GM18517 (cell line): ENCODE results near the gene SIGLEC11.
"Not testable (repeated sequence)": the region's sequence is repeated elsewhere in the genome, so short reads cannot be mapped to it uniquely, and the experiment has no call there.

Source experiments
- ATAC-seq: cut with Tn5 transposase; IDR thresholded peaks from one replicate; pipeline ENCODE4 v1.9.1; 2021; ENCODE audit warnings: mild to moderate bottlenecking, moderate library complexity; ENCODE audit not compliant: unreplicated experiment

The SIGLEC11 gene

GRCh38 chr19:49951806-49952478 lies 9.0 kb downstream of the SIGLEC11 start:
- no peak for ATAC-seq

- ATAC-seq, result no peak
These were observed 9.9 kb downstream of the SIGLEC11 start for GRCh38 chr19:49950956-49951526.

- ATAC-seq, result no peak
These were observed 10.4 kb downstream of the SIGLEC11 start for GRCh38 chr19:49950590-49950948.

GRCh38 chr19:49949742-49950589 lies 11.0 kb downstream of the SIGLEC11 start:
- ATAC-seq, result no peak

DNA sequence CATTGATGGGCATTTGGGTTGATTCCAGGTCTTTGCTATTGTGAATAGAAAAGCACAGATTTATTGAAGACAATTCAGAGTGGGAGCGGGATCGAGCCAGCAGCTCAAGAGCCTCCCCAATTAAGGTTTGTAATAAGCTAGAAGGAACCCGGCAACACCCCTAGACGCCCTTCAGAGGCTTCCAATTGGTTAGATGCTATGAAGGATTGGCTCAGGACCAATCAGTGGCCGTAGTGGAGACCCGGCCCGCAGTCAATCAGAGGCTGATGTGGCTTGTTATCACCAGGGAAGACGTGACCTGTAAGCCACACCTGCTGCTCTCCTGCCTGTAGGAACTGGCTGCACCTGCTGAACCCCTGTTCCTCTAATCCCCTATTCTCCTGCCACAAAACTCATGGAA lies 14.6 kb downstream of the SIGLEC11 start:
- ATAC-seq, result no peak

GRCh38 chr19:49944567-49944966 lies 16.4 kb downstream of the SIGLEC11 start:
- ATAC-seq, result not testable (repeated sequence)

GRCh38 chr19:49940482-49940791 lies 20.5 kb downstream of the SIGLEC11 start:
- ATAC-seq, result no peak

DNA sequence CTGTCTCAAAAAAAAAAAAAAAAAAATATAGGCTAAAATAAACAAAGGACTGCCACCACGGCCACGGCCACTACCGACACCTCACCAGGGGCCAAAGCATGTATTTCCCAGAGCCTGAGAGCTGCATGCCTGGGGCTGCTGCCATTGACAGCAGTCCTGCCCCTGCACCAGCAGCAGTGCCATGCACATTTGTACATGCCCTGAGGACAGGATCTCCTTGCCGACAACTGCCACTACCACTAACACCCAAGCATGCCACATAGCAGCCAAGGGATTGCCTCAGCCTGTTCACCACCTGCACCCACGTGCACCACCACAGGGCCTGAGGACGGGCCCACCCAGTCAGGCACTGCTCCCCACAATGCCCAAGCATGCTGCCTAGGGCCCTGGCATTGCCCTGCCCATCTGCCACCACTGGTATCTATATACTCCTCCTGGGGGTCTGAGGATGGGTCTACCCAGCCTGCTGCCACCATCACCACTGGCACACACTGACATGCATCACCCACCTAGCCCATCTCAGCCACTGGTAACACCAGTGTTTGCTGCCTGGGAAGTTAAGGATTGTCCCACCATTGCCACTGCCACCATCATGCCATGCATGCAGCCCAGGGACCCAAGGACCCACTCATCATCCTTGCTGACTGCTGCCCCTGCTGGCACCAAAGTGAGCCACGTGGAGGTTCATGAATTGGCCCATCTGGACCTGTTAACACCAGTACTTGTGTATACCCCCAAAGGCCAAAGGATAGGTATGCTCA lies 21.1 kb downstream of the SIGLEC11 start:
- ATAC-seq, result no peak

GRCh38 chr19:49938662-49939061 lies 22.3 kb downstream of the SIGLEC11 start:
- ATAC-seq, result no peak

- no peak for ATAC-seq
These were observed 23.1 kb downstream of the SIGLEC11 start for GRCh38 chr19:49937750-49938381.

GRCh38 chr19:49936549-49936948 lies 24.4 kb downstream of the SIGLEC11 start:
- ATAC-seq, result no peak

DNA sequence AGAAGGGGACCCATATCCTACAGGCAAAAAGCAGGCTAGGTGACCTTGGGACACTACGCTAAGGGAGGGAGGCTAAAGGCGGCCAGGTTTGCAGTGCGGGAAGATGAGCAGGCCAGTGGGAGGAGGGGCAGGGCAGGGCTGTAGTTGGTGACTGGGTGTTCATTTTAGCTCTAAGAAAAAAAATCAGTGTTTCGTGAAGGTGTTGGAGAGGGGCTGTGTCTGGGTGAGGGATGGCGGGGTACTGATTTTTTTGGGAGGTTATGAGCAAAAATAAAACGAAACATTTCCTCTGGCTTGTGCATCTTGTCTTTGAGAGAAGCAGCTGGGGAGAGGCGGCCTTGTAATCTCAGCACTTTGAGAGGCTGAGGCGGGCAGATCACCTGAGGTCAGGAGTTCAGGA lies 27.3 kb downstream of the SIGLEC11 start:
- no peak for ATAC-seq

- no peak for ATAC-seq
These were observed 28.2 kb downstream of the SIGLEC11 start for GRCh38 chr19:49932731-49933131.

DNA sequence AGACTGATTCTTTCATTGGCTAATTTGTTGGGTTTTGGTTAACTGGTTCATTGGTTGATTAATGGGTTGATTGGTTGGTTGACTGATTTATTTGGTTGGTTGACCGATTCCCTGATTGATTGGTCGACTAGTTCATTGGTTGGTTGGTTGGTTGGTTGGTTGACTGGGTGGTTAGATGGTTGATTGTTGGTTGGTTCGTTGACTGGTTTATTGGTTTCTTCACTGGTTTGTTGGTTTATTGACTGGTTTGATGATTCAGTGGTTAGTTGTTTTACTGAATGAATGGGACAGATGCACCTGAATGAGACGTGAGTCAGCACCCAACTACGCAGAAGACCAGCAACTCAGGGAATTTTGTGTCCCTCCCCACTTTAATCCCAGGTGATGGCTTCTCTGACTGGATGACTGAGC lies 28.9 kb downstream of the SIGLEC11 start:
- ATAC-seq, result no peak

GRCh38 chr19:49931293-49932040 lies 29.5 kb downstream of the SIGLEC11 start:
- no peak for ATAC-seq

DNA sequence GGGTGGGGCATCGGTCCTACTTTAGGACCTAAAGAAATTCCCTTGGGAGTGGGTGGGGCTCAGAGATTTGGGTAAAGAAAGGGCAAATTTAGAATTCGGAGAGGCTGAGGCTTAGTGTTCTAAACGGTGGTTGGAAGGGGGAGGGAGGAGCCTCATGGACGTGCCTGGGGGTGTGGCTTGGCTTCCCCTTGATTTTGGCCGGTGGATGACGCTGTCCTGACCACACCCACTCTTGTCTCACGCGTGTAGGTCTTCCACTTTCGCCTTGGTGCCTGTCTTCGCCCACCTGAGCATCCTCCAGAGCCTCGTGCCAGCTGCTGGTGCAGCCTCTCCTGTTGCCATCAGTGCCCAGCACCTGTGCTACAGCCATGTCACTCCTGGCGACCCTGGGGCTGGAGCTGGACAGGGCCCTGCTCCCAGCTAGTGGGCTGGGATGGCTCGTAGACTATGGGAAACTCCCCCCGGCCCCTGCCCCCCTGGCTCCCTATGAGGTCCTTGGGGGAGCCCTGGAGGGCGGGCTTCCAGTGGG lies 30.4 kb downstream of the SIGLEC11 start:
- ATAC-seq, result no peak

DNA sequence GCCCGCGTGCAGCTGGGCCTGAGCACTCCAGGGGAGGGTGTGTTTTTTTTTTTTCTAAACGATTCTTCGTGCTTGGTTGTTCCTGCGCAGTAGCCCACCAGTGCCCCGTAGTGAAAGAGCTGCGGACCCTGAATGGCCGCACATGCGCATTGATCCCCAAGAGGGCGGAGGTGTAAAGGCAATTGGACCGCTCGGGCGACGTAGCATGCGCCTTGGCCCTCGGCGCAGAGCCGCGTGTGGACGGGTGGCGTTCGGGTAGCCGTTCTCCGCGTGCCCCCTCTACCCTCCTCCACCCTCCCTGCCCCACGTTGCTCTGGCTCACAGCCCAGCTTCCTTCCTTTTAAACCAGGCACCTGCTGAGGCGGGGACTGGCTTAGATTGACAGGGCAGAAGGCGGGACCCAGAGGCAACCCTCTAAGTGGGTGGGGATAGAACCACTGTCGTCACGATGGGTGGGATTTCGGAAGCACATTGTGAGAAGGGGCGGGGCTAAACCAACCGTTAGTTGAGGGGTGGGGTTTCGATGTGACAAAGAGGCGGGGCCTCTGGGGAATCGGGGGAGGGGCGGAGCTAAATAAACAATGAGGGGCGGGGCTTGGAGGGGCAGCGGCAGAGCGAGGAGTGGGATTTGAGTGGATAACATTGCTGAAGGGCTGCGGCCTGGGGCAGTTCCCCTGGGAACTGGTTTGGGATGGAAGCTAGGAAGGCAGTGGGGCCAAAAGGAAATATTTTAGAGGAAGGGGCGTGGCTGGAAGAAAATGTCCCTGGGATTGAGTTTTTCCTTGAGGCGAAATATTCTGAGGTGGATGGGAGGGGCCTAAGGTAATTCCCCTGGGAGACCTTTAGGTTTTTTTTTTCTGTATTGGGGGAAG lies 31.1 kb downstream of the SIGLEC11 start:
- ATAC-seq, result peak; percentile 58

DNA sequence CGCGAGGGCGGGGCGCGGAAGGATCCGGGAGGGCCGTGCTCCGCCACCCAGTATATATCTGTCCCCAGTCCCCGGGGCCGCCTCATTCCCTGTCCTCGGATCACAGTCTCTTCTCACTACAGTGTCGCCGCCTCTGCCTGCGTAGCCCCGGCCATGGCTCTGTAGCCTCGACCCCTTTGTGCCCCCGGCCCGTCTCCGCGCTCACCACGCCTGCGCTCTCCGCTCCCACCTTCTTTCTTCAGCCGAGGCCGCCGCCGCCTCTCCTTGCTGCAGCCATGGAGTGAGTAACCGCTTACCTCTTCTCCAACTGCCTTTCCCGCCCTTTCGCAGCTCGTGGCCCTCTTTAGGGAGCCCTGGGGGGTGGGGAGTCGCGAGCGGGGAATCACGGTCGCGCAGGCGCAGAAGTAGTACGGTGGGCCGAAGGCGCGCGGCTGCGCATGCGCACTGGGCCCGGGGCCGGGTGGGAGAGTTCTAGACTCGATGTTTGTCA lies 31.8 kb downstream of the SIGLEC11 start, which contains the start of the genes ATF5 and NUP62:
TSS of gene ATF5 (plus strand) at position 85 of the 490 bp plus-strand sequence. CDS start 1,646 bp downstream, outside the sequence.
TSS of gene NUP62 (minus strand) at position 384 of the 490 bp plus-strand sequence. CDS start 19,697 bp downstream, outside the sequence.
- ATAC-seq, result peak; percentile 43
